ENCODE measurements around the gene PPIA.
"Not testable (repeated sequence)": the region's sequence is repeated elsewhere in the genome, so short reads cannot be mapped to it uniquely, and the experiment has no call there.

The PPIA gene

DNA sequence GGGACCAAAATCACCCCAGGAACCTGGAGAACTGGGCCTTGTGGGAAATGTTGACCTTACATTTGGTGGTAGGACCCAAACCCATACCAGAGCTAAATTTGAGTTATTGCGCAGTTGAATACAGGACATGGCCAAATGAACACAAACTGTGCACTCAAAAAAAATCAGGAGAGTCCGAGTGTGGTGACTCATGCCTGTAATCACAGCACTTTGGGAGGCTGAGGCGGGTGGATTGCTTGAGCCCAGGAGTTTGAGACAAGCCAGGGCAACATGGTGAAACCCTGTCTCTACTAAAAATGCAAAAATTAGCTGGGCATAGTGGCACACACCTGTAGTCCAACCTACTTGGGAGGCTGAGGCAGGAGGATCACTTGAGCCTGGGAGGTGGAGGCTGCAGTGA lies 11.3 kb upstream of the PPIA start:
- H3K4me3 ChIP-seq (ENCODE audit: low read length in 2 of 2); H3K9ac ChIP-seq (ENCODE audit: low read depth in 1 of 2, low read length in 2 of 2); H3K4me1 ChIP-seq (ENCODE audit: control insufficient read depth in 2 of 2, insufficient read depth in 2 of 2, low read length in 2 of 2); H3K27me3 ChIP-seq (ENCODE audit: control insufficient read depth in 2 of 2, insufficient read depth in 2 of 2, low read length in 2 of 2); H3K27ac ChIP-seq (ENCODE audit: low read depth in 2 of 2, low read length in 2 of 2); H3K36me3 ChIP-seq (ENCODE audit: control insufficient read depth in 2 of 2, insufficient read depth in 2 of 2, low read length in 2 of 2); H3K9me3 ChIP-seq (ENCODE audit: control insufficient read depth in 2 of 2, low read length in 2 of 2): not testable (repeated sequence)

- Histone ChIP-seq H3K9ac (ENCODE audit: low read depth in 1 of 2, low read length in 2 of 2) (no peak overlapping the region), H3K4me1 (ENCODE audit: control insufficient read depth in 2 of 2, insufficient read depth in 2 of 2, low read length in 2 of 2) (no peaks in the 10 kb centered on the region), H3K9me3 (ENCODE audit: control insufficient read depth in 2 of 2, low read length in 2 of 2) (peaks cover 0 to 4% of the 10 kb centered on the region in 2 donors), H3K4me3 (ENCODE audit: low read length in 2 of 2) (no peak overlapping the region), H3K27me3 (ENCODE audit: control insufficient read depth in 2 of 2, insufficient read depth in 2 of 2, low read length in 2 of 2) (no peaks in the 10 kb centered on the region), H3K27ac (ENCODE audit: low read depth in 2 of 2, low read length in 2 of 2) (no peak overlapping the region), H3K36me3 (ENCODE audit: control insufficient read depth in 2 of 2, insufficient read depth in 2 of 2, low read length in 2 of 2) (no peaks in the 10 kb centered on the region)
These were observed 9.4 kb upstream of the PPIA start for GRCh38 chr7:44787041-44787440.

- Histone ChIP-seq H3K27me3 (ENCODE audit: control insufficient read depth in 2 of 2, insufficient read depth in 2 of 2, low read length in 2 of 2) (no peaks in the 10 kb centered on the region), H3K9me3 (ENCODE audit: control insufficient read depth in 2 of 2, low read length in 2 of 2) (peaks cover 0 to 4% of the 10 kb centered on the region in 2 donors), H3K27ac (ENCODE audit: low read depth in 2 of 2, low read length in 2 of 2) (no peak overlapping the region), H3K36me3 (ENCODE audit: control insufficient read depth in 2 of 2, insufficient read depth in 2 of 2, low read length in 2 of 2) (no peaks in the 10 kb centered on the region), H3K9ac (ENCODE audit: low read depth in 1 of 2, low read length in 2 of 2) (no peak overlapping the region), H3K4me1 (ENCODE audit: control insufficient read depth in 2 of 2, insufficient read depth in 2 of 2, low read length in 2 of 2) (no peaks in the 10 kb centered on the region), H3K4me3 (ENCODE audit: low read length in 2 of 2) (no peak overlapping the region)
These were observed 8.7 kb upstream of the PPIA start for GRCh38 chr7:44787762-44788161.

DNA sequence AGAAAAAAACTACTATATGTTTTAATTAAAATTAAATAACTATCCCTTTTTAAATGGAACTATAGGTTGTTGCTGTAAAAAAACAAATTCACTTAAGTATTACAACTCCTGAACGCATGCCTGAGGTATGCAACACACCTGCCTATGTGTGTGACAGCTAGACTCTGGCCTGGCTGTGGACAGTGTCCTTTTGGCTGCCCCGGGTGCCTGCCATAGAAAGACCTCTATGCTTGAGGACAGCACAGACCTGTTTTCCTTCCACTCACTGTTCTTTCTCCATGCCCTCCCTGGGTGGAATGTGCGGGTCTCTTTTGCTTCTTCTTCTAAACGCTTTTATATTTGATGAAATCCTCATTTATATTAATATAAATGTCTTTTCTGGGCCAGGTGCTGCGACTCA lies 6.5 kb upstream of the PPIA start:
- H3K4me1 ChIP-seq (ENCODE audit: control insufficient read depth in 2 of 2, insufficient read depth in 2 of 2, low read length in 2 of 2) = no peaks in the 10 kb centered on the region
- no peaks in the 10 kb centered on the region for H3K27me3 ChIP-seq (ENCODE audit: control insufficient read depth in 2 of 2, insufficient read depth in 2 of 2, low read length in 2 of 2)
- H3K9me3 ChIP-seq (ENCODE audit: control insufficient read depth in 2 of 2, low read length in 2 of 2) = no peaks in the 10 kb centered on the region
- H3K36me3 ChIP-seq (ENCODE audit: control insufficient read depth in 2 of 2, insufficient read depth in 2 of 2, low read length in 2 of 2) = no peaks in the 10 kb centered on the region
- H3K27ac ChIP-seq (ENCODE audit: low read depth in 2 of 2, low read length in 2 of 2) = no peak overlapping the region
- H3K9ac ChIP-seq (ENCODE audit: low read depth in 1 of 2, low read length in 2 of 2) = no peak overlapping the region
- H3K4me3 ChIP-seq (ENCODE audit: low read length in 2 of 2) = no peak overlapping the region

DNA sequence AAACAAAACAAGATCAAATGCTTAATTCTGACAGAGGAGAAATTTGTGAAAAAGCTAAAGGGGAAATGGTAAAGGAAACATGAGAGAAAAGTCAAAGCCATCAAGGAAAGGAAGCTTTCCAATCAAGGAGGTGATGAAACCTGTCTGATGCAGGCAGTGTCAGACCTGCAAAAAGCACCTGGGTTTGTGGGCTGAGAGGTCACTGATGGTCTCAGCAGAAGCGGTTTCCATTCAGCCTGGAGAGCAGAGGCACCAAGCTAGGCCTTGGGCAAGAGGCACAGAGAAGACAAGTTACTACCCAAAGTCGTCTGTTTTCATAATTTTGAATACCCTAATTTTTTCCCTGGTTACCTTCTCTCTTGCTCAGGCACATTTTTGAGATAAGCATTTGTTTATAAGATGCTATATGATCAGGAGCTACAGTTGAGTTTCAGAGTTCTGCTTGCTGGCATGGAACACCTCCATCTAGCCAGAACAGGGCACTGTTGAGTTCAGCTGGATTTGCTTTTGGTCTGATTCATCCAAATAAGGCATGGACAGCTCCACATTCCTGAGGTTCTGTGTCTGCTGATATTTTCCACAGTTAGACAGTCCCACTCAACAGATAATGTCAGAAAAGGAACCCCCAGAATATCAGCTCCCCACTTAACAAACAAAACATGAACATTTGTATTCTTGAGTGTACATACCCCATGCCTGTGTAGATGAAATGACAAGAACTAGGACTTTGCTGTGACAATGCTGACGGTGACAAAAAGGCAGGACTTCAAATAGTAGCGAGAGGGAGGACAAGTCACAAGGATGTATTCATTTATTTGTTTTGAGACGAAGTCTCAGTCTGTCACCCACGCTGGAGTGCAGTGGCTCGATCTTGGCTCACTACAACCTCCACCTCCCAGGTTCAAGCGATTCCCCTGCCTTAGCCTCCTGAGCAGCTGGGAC lies 4.9 kb upstream of the PPIA start:
- Histone ChIP-seq H3K4me1 (ENCODE audit: control insufficient read depth in 2 of 2, insufficient read depth in 2 of 2, low read length in 2 of 2) (peaks cover 0 to 4% of the 10 kb centered on the region in 2 donors), H3K9ac (ENCODE audit: low read depth in 1 of 2, low read length in 2 of 2) (no peak overlapping the region), H3K4me3 (ENCODE audit: low read length in 2 of 2) (no peak overlapping the region), H3K36me3 (ENCODE audit: control insufficient read depth in 2 of 2, insufficient read depth in 2 of 2, low read length in 2 of 2) (no peaks in the 10 kb centered on the region), H3K27me3 (ENCODE audit: control insufficient read depth in 2 of 2, insufficient read depth in 2 of 2, low read length in 2 of 2) (no peaks in the 10 kb centered on the region), H3K9me3 (ENCODE audit: control insufficient read depth in 2 of 2, low read length in 2 of 2) (no peaks in the 10 kb centered on the region), H3K27ac (ENCODE audit: low read depth in 2 of 2, low read length in 2 of 2) (peak overlapping the region in 1 of 2 donors; percentile 37)

DNA sequence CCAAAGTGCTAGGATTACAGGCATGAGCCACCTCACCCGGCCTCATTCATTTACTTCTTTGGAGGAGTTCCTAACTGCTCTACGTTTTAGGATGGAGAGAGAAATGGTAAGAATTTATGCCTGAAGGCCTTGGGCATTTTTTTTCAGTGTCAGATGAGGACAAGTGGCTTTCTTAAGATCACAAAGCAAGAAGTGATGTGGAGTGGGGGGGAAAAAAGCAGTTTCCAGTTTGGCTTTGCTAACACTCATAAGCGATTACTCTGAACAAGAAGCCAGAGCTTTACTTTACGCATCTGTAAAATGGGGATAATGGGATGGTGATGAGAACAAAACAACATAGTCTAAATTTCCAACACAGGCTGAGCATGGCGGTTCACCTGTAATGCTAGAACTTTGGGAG lies 2.6 kb upstream of the PPIA start:
- Histone ChIP-seq H3K4me1 (ENCODE audit: control insufficient read depth in 2 of 2, insufficient read depth in 2 of 2, low read length in 2 of 2) (peaks cover 10 to 15% of the 10 kb centered on the region in 2 donors), H3K27ac (ENCODE audit: low read depth in 2 of 2, low read length in 2 of 2) (no peak overlapping the region), H3K9me3 (ENCODE audit: control insufficient read depth in 2 of 2, low read length in 2 of 2) (no peaks in the 10 kb centered on the region), H3K27me3 (ENCODE audit: control insufficient read depth in 2 of 2, insufficient read depth in 2 of 2, low read length in 2 of 2) (no peaks in the 10 kb centered on the region), H3K9ac (ENCODE audit: low read depth in 1 of 2, low read length in 2 of 2) (no peak overlapping the region), H3K4me3 (ENCODE audit: low read length in 2 of 2) (no peak overlapping the region), H3K36me3 (ENCODE audit: control insufficient read depth in 2 of 2, insufficient read depth in 2 of 2, low read length in 2 of 2) (peaks cover 0 to 4% of the 10 kb centered on the region in 2 donors)

DNA sequence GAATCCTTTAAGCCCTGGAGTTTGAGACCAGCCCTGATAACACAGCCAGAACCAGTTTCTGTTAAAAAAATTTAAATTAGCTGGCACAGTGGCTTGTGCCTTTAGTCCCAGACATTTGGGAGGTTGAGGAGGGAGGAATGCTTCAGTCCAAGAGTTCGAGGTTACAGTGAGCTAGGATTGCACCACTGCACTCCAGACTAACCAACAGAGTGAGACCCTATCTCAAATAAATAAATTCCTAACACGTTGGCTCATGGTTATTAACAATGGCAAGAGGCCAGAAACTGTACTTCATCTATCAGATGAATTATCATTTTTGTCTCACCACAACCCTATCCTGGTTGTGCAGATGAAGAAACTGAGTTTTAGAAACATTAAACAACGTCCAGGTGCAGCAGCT lies 2.1 kb upstream of the PPIA start:
- peaks cover 12 to 17% of the 10 kb centered on the region in 2 donors for H3K4me1 ChIP-seq (ENCODE audit: control insufficient read depth in 2 of 2, insufficient read depth in 2 of 2, low read length in 2 of 2)
- no peaks in the 10 kb centered on the region for H3K9me3 ChIP-seq (ENCODE audit: control insufficient read depth in 2 of 2, low read length in 2 of 2)
- H3K9ac ChIP-seq (ENCODE audit: low read depth in 1 of 2, low read length in 2 of 2) = no peak overlapping the region
- no peaks in the 10 kb centered on the region for H3K27me3 ChIP-seq (ENCODE audit: control insufficient read depth in 2 of 2, insufficient read depth in 2 of 2, low read length in 2 of 2)
- peaks cover under 1 to 8% of the 10 kb centered on the region in 2 donors for H3K36me3 ChIP-seq (ENCODE audit: control insufficient read depth in 2 of 2, insufficient read depth in 2 of 2, low read length in 2 of 2)
- H3K4me3 ChIP-seq (ENCODE audit: low read length in 2 of 2) = no peak overlapping the region
- no peak overlapping the region for H3K27ac ChIP-seq (ENCODE audit: low read depth in 2 of 2, low read length in 2 of 2)

DNA sequence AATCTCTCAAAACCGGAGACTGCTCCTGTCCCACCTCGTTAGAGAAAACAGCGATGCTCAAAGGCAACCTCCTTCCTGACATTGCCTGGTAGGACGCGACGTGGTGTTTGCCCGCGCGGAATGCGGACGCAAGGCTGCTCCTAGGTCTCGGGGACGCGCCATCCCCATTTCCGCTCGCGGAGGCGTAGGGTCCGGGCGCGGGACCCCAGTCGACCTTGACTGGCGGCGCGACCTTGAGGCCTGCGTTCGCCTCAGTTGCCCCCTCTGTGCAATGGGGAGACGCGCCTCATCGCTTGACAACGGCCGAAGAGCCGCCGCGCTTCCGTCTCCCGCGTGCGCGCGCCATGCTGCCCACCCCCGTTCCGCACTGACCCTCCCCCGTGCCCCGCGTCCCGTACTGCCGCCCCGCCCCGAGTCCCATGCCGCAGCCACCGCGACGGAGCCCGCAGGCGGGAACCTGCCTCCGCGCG lies 412 bp upstream of the PPIA start:
- peak overlapping the region; percentile 85 to 99 for H3K9ac ChIP-seq (ENCODE audit: low read depth in 1 of 2, low read length in 2 of 2)

GRCh38 chr7:44797329-44798258 lies 1.1 kb downstream of the PPIA start:
- H3K36me3 ChIP-seq (ENCODE audit: control insufficient read depth in 2 of 2, insufficient read depth in 2 of 2, low read length in 2 of 2) = peaks cover 25 to 32% of the 10 kb centered on the region in 2 donors
- peaks cover 12 to 17% of the 10 kb centered on the region in 2 donors for H3K4me1 ChIP-seq (ENCODE audit: control insufficient read depth in 2 of 2, insufficient read depth in 2 of 2, low read length in 2 of 2)
- peak overlapping the region; percentile 98 for H3K27ac ChIP-seq (ENCODE audit: low read depth in 2 of 2, low read length in 2 of 2)
- H3K9ac ChIP-seq (ENCODE audit: low read depth in 1 of 2, low read length in 2 of 2) = peak overlapping the region; percentile 94 to 99
- no peaks in the 10 kb centered on the region for H3K9me3 ChIP-seq (ENCODE audit: control insufficient read depth in 2 of 2, low read length in 2 of 2)
- peak overlapping the region; percentile 78 to 96 for H3K4me3 ChIP-seq (ENCODE audit: low read length in 2 of 2)
- no peaks in the 10 kb centered on the region for H3K27me3 ChIP-seq (ENCODE audit: control insufficient read depth in 2 of 2, insufficient read depth in 2 of 2, low read length in 2 of 2)

More for the DNA sequence above, 412 bp upstream of the PPIA start:
- no peaks in the 10 kb centered on the region for H3K9me3 ChIP-seq (ENCODE audit: control insufficient read depth in 2 of 2, low read length in 2 of 2)
- H3K4me1 ChIP-seq (ENCODE audit: control insufficient read depth in 2 of 2, insufficient read depth in 2 of 2, low read length in 2 of 2) = peaks cover 12 to 17% of the 10 kb centered on the region in 2 donors
- H3K36me3 ChIP-seq (ENCODE audit: control insufficient read depth in 2 of 2, insufficient read depth in 2 of 2, low read length in 2 of 2) = peaks cover 13 to 21% of the 10 kb centered on the region in 2 donors
- peak overlapping the region; percentile 98 for H3K27ac ChIP-seq (ENCODE audit: low read depth in 2 of 2, low read length in 2 of 2)
- H3K4me3 ChIP-seq (ENCODE audit: low read length in 2 of 2) = peak overlapping the region; percentile 78 to 96
- H3K27me3 ChIP-seq (ENCODE audit: control insufficient read depth in 2 of 2, insufficient read depth in 2 of 2, low read length in 2 of 2) = no peaks in the 10 kb centered on the region

Data from mucosa of rectum (tissue), 2 donors.